GM18502 (cell line): ENCODE data around the gene SH2D3C.

ENCODE experiments used
- ATAC-seq: cut with Tn5 transposase; IDR thresholded peaks from one replicate; pipeline ENCODE4 v1.9.1; 2021; ENCODE audit warnings: mild to moderate bottlenecking; ENCODE audit not compliant: unreplicated experiment, poor library complexity

The SH2D3C gene, protein sequence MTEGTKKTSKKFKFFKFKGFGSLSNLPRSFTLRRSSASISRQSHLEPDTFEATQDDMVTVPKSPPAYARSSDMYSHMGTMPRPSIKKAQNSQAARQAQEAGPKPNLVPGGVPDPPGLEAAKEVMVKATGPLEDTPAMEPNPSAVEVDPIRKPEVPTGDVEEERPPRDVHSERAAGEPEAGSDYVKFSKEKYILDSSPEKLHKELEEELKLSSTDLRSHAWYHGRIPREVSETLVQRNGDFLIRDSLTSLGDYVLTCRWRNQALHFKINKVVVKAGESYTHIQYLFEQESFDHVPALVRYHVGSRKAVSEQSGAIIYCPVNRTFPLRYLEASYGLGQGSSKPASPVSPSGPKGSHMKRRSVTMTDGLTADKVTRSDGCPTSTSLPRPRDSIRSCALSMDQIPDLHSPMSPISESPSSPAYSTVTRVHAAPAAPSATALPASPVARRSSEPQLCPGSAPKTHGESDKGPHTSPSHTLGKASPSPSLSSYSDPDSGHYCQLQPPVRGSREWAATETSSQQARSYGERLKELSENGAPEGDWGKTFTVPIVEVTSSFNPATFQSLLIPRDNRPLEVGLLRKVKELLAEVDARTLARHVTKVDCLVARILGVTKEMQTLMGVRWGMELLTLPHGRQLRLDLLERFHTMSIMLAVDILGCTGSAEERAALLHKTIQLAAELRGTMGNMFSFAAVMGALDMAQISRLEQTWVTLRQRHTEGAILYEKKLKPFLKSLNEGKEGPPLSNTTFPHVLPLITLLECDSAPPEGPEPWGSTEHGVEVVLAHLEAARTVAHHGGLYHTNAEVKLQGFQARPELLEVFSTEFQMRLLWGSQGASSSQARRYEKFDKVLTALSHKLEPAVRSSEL

GRCh38 chr9:127778280-127779135, at the start of gene SH2D3C:
Gene SH2D3C, minus strand, starts transcription at chr9:127778666. Its CDS starts 39 bp downstream, at chr9:127778627.
- peak; percentile 30 for ATAC-seq

- no peak for ATAC-seq
Observed at GRCh38 chr9:127826253-127826913, 47.9 kb upstream of the SH2D3C start.

DNA sequence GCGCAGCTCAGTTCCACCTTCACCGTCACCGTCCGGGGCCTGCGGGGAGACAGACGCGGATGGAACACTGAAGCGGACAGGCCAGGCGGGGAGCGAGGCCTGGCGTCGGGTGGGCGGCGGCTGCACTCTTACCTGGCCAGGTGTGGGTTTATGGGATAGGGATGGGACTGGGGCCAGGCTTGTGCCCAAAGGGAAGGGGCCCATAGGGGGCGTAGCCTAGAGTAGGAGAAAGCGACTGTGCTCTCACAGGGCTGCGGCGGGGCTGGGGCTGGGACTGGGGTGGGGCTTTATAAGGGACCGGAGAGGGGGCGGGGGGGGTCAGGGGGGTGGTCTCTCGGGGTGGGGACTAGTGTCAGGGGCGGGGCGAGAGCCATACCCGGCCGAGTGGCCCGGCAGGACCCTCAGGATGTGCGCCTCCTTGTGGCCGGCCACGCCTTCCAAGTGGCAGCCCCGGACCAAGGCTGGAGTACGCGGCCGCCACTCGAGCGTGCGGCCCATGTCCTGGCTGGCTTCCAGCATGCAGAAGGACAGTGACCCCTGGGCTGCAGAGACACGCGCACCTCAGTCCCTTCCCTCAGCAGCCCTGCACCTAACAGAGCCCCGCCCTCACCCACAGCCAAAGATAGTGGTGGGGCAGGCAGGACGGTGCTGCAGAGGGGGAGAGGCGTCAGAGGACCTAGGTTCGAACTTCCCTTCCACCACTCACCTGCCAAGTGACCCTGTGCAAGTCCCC, 47.0 kb upstream of the SH2D3C start:
- no peak for ATAC-seq

DNA sequence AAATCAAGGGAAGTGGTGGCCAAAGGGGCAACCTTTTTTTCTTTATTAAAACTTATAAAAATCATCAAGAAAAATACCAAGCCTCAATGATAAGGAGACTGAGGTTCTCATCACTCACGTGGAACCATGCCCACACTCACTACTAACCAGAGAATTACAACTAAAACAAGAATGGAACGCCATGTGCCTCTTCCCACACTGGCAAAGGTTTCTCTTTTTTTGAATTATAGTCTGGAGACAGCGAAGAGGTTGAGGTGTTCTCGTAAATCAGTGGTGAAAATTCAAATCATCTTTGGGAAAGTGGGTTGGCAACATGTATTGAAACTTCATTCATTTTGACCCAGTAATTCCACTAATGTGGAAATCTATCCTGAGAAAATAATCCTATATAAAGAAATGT, 43.6 kb upstream of the SH2D3C start:
- ATAC-seq, result no peak

- no peak for ATAC-seq
Observed at GRCh38 chr9:127818574-127818973, 40.1 kb upstream of the SH2D3C start.

DNA sequence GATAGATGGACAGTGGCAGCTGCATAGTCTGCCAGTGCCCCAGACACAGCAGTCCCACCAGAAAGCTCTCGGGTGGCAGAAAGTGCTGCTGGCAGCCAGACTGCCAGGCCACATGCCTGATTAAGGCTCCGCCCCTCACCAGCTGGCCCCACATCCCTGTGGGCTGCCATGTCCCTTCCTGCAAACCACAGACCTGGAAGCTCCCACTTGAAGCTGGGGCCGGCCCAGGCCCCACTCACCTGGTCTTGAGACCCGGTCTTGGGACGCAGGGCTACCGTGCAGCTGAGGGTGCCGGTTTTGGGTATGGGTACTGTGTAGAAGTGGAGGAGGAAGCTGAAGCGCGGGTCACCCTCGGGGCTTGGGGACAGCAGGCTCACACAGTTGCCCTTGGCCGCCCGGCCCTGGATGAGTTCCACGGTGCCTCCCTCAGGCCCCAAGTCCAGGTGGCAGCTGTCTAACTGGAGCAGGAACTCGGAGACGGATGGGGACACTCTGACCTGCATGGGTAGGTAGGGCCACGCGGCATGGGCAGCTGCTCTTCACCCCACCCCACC, 39.5 kb upstream of the SH2D3C start:
- no peak for ATAC-seq

GRCh38 chr9:127816728-127817127, 38.3 kb upstream of the SH2D3C start:
- ATAC-seq, result no peak

- ATAC-seq, result no peak
Observed at GRCh38 chr9:127816362-127816725, 37.9 kb upstream of the SH2D3C start.

DNA sequence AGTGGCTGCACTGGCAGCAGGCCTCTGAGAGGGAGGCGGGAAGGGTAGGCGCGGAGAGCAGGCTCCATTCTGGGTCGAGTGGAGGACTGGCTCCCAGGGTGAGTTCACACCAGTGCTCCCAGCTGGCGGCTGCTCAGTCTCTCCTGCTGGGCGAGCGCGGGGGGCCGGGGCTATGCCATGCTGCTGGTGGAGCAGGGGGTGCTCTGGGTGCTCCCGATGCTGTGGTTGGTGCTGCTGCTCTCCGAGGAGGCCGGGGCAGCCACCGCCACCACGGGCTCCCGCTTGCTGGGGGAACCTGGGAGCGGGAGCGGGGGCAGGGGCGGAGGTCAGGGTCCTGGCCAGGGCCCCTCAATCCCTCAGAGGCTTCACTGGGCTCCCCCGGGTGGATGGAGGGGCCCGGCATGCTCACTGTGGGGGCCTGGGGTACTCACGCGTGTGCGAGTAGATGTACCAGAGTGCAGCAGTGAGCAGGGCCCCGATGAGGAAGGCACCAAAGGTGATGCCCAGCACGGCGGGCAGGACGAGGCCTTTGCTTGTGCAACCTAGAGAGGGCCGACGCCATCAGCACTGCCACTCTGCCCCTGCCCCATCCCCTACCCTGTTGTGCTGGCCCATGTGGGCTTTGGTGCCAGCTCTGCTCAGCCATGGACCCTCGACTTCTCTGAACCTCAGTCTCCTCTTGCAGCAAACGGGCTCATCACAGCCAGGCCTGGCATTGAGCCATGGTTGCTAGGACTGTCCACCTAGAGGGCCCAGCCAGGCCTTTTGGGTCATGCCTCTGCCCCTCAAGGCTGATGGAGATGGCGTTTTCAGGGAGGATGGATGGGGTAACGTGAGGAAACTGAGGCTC, 37.3 kb upstream of the SH2D3C start:
- no peak for ATAC-seq

DNA sequence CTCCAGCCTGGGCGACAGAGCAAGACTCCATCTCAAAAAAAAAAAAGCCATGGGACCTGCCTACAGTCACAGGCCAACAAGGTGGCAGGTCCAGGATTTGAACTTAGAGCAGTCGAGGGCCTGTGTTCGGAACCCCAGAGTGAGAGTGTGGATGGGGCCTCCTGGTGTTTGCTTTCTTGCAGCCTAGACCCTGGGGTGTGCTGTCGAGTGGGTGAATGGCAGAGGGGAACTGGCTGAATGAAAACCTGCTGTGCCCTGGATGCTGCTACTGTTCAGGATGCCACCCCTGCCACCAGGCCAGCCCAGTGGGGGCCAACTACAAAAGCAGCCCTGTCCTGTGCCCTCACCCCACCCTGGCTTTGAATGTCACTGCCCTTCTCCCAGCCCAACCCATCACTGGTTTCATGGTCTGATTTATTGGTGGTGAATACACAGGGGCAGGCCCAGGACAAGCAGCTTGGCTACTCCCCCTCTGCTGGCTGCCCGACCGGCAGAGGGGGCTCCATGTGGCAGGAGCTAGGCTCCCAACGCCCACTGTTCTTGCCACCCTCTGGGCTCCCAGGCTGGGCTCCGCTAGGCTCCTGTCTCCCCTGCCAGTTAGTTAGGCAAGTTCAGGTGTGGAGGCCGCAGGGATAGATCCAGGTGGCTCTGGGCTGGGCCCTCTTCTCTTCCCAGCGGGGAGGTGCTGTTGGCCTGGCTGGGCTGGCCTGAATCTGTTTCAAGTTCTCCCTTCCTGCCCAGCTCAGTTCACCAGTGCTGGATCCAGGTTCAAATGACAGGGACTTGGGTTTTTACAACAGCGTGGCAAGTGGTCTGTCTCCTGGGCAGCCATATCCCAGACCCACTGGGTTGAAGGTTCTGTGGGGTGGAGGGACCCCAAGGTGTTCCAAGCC, 36.4 kb upstream of the SH2D3C start:
- ATAC-seq, result no peak

- no peak for ATAC-seq
Observed at GRCh38 chr9:127813686-127814226, 35.3 kb upstream of the SH2D3C start.

DNA sequence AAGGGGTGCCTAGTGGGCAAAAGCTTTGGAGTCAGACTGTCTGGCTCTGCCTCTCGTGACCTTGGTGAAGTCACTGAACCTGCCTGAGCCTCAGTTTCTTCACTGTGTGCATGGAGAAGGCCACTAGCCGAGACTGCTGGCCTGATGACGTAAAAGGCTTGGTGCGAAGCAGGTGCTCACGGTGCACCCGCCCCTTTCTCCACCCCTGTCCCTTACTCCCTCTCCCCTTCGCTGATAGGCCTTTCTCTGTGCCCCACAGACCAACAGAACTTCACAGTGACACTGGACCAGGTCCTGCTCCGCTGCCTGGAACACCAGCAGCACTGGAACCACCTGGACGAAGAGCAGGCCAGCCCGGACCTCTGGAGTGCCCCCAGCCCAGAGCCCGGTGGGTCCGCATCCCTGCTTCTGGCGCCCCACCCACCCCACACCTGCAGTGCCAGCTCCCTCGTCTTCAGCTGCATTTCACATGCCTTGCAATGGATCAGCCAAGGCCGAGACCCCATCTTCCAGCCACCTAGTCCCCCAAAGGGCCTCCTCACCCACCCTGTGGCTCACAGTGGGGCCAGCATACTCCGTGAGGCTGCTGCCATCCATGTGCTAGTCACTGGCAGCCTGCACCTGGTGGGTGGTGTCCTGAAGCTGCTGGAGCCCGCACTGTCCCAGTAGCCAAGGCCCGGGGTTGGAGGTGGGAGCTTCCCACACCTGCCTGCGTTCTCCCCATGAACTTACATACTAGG, 34.6 kb upstream of the SH2D3C start:
- no peak for ATAC-seq

DNA sequence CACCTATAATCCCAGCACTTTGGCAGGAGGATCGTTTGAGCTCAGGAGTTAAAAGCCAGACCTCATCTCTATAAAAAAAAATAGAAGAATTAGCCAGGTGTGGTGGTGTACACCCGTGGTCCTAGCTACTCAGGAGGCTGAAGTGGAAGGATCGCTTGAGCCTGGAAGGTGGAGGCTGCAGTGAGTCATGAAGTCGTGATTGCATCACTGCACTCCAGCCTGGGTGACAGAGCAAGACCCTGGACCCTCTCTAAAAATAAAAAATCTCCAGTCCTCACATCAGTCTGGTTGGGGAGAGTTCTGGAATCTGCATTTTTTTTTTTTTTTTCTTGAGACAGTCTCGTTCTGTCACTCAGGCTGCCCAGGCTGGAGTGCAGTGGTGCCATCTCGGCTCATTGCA, 33.5 kb upstream of the SH2D3C start:
- no peak for ATAC-seq

GRCh38 chr9:127810378-127811187, 32.1 kb upstream of the SH2D3C start:
- ATAC-seq, result no peak

DNA sequence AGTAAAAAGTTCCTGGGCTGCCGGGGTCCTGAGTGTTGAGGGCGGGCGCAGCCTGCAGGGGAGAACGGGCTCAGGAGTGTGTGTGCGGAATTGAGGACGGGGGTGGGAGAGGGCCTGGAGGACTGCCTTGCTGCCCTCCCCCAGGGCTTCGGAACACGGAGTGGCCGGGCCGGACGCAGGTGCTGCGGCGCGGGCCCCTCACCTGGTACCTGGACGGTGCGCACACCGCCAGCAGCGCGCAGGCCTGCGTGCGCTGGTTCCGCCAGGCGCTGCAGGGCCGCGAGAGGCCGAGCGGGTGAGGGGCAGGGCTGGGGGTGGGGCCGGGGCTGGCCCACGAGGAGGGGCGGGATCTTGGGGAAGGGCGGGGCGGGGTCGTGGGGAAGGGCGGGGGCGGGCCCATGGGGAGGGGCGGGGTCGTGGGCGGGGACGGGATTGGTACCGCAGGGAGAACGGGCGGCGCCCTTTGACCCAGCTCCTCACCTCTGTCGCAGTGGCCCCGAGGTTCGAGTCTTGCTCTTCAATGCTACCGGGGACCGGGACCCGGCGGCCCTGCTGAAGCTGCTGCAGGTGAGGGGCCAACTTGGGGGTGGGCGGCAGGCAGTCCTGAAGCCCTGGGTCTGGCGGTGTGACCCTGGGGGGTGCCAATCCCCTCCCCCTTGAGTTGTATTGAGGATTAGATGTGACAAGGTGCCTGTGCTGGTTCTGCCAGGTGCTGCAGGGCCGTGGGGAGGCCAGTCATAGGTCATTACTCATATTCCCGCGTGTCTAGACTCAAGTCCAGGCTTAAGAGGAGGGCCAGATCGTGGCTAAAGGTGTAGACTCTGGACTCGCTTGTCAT, 31.3 kb upstream of the SH2D3C start:
- no peak for ATAC-seq
